ENCODE data around the gene AJAP1. TPM values are rescaled to one million over a fixed set of nuclear protein-coding genes. Genes with fewer than 3 reads are reported as not detected.

The AJAP1 gene
- total and polyA plus RNA-seq, 2 of the 8 experiments (the other 6 are each of a cell fraction or from before 2014, with no cell fraction given): 1.9 to 6.2 TPM

DNA sequence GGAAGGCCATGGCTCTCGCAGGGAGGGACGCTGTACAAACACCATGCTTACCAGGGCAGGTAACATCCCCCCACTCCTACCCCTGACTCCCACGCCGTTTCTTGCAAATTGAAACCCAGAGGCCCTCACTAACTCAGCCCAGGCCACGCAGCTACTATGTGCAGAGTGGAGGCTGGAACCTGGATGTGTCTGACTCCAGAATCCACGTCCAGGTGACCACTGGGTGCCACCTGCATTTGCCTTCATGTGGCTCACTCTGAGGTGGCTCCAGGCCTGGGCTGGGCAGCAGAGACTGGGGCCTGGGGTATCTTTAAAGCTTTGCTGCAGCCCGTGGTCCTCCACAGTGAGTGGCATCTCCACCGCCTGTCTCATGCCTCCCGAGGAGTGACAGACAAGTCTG lies 29.6 kb upstream of the AJAP1 start (continued):
- TF ChIP-seq, protein P1, sequence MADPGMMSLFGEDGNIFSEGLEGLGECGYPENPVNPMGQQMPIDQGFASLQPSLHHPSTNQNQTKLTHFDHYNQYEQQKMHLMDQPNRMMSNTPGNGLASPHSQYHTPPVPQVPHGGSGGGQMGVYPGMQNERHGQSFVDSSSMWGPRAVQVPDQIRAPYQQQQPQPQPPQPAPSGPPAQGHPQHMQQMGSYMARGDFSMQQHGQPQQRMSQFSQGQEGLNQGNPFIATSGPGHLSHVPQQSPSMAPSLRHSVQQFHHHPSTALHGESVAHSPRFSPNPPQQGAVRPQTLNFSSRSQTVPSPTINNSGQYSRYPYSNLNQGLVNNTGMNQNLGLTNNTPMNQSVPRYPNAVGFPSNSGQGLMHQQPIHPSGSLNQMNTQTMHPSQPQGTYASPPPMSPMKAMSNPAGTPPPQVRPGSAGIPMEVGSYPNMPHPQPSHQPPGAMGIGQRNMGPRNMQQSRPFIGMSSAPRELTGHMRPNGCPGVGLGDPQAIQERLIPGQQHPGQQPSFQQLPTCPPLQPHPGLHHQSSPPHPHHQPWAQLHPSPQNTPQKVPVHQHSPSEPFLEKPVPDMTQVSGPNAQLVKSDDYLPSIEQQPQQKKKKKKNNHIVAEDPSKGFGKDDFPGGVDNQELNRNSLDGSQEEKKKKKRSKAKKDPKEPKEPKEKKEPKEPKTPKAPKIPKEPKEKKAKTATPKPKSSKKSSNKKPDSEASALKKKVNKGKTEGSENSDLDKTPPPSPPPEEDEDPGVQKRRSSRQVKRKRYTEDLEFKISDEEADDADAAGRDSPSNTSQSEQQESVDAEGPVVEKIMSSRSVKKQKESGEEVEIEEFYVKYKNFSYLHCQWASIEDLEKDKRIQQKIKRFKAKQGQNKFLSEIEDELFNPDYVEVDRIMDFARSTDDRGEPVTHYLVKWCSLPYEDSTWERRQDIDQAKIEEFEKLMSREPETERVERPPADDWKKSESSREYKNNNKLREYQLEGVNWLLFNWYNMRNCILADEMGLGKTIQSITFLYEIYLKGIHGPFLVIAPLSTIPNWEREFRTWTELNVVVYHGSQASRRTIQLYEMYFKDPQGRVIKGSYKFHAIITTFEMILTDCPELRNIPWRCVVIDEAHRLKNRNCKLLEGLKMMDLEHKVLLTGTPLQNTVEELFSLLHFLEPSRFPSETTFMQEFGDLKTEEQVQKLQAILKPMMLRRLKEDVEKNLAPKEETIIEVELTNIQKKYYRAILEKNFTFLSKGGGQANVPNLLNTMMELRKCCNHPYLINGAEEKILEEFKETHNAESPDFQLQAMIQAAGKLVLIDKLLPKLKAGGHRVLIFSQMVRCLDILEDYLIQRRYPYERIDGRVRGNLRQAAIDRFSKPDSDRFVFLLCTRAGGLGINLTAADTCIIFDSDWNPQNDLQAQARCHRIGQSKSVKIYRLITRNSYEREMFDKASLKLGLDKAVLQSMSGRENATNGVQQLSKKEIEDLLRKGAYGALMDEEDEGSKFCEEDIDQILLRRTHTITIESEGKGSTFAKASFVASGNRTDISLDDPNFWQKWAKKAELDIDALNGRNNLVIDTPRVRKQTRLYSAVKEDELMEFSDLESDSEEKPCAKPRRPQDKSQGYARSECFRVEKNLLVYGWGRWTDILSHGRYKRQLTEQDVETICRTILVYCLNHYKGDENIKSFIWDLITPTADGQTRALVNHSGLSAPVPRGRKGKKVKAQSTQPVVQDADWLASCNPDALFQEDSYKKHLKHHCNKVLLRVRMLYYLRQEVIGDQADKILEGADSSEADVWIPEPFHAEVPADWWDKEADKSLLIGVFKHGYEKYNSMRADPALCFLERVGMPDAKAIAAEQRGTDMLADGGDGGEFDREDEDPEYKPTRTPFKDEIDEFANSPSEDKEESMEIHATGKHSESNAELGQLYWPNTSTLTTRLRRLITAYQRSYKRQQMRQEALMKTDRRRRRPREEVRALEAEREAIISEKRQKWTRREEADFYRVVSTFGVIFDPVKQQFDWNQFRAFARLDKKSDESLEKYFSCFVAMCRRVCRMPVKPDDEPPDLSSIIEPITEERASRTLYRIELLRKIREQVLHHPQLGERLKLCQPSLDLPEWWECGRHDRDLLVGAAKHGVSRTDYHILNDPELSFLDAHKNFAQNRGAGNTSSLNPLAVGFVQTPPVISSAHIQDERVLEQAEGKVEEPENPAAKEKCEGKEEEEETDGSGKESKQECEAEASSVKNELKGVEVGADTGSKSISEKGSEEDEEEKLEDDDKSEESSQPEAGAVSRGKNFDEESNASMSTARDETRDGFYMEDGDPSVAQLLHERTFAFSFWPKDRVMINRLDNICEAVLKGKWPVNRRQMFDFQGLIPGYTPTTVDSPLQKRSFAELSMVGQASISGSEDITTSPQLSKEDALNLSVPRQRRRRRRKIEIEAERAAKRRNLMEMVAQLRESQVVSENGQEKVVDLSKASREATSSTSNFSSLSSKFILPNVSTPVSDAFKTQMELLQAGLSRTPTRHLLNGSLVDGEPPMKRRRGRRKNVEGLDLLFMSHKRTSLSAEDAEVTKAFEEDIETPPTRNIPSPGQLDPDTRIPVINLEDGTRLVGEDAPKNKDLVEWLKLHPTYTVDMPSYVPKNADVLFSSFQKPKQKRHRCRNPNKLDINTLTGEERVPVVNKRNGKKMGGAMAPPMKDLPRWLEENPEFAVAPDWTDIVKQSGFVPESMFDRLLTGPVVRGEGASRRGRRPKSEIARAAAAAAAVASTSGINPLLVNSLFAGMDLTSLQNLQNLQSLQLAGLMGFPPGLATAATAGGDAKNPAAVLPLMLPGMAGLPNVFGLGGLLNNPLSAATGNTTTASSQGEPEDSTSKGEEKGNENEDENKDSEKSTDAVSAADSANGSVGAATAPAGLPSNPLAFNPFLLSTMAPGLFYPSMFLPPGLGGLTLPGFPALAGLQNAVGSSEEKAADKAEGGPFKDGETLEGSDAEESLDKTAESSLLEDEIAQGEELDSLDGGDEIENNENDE (IDR thresholded peaks at IDR 0.05; ENCODE audit: insufficient replicate concordance, low read length): no peak
- TF ChIP-seq TBP (IDR thresholded peaks at IDR 0.05; ENCODE audit: low read depth, low read length) (no peak), CTBP2 (IDR thresholded peaks at IDR 0.05; ENCODE audit: borderline replicate concordance, insufficient read depth, insufficient read length, low read length) (no peak), YY1 (IDR thresholded peaks at IDR 0.05; ENCODE audit: low read depth, low read length) (no peak)
- TF ChIP-seq, protein P2, sequence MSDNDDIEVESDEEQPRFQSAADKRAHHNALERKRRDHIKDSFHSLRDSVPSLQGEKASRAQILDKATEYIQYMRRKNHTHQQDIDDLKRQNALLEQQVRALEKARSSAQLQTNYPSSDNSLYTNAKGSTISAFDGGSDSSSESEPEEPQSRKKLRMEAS (IDR thresholded peaks at IDR 0.05): no peak

Measured in H1 (cell line).